ENCODE results near the gene HIVEP2.

- TF ChIP-seq POLR2AphosphoS5 (IDR thresholded peaks at IDR 0.05; ENCODE audit: low read depth, low read length) (no peak), CTCF (IDR thresholded peaks at IDR 0.05) (no peak), TCF7L2 (IDR thresholded peaks at IDR 0.05; ENCODE audit: low read depth, low read length) (no peak)
Measured at GRCh38 chr6:142850679-142851423, 94.1 kb downstream of the HIVEP2 start.

All from Panc1 (cell line).